Nephron progenitor cell (in vitro differentiated cells): Measurements from ENCODE around the gene PKMYT1.
"Not testable (repeated sequence)": the region's sequence is repeated elsewhere in the genome, so short reads cannot be mapped to it uniquely, and the experiment has no call there.

Experiments used
- DNase-seq: peaks from one replicate; pipeline ENCODE4 v3.0.0; 2021
- H3K27ac Mint-ChIP-seq: 2 replicates; pipeline ENCODE4 v1.8.0; 2021; ENCODE audit warnings: mild to moderate bottlenecking, moderate library complexity, mixed read lengths
- H3K27me3 Mint-ChIP-seq: 2 replicates; pipeline ENCODE4 v1.8.0; 2021; ENCODE audit warnings: mild to moderate bottlenecking, low read depth, mixed read lengths; ENCODE audit not compliant: poor library complexity
- H3K36me3 Mint-ChIP-seq: 2 replicates; pipeline ENCODE4 v1.8.0; 2021; ENCODE audit warnings: low read depth, mixed read lengths
- H3K4me1 Mint-ChIP-seq: 2 replicates; pipeline ENCODE4 v1.8.0; 2021; ENCODE audit warnings: mixed read lengths
- H3K4me3 Mint-ChIP-seq: 2 replicates; pipeline ENCODE4 v1.8.0; 2021; ENCODE audit warnings: mild to moderate bottlenecking, moderate library complexity, mixed read lengths
- H3K9me3 Mint-ChIP-seq: 2 replicates; pipeline ENCODE4 v1.8.0; 2021; ENCODE audit warnings: mild to moderate bottlenecking, moderate library complexity, mixed read lengths
- CTCF ChIP-seq: fragments of 200-600 bp; sonication (generic); IDR thresholded peaks from 2 replicates; pipeline ENCODE4 v1.5.0; 2021; ENCODE audit warnings: antibody characterized with exemption

Gene PKMYT1

GRCh38 chr16:2929693-2930092, 50.6 kb downstream of the PKMYT1 start:
- no peak for DNase-seq
- H3K36me3 Mint-ChIP-seq, result peaks cover 7% of the 10 kb centered on the region
- no peak for TF ChIP-seq CTCF
- H3K4me3 Mint-ChIP-seq, result no peak overlapping the region
- H3K9me3 Mint-ChIP-seq, result no peaks in the 10 kb centered on the region
- peaks cover 5% of the 10 kb centered on the region for H3K4me1 Mint-ChIP-seq
- H3K27ac Mint-ChIP-seq, result no peak overlapping the region
- peaks cover 8% of the 10 kb centered on the region for H3K27me3 Mint-ChIP-seq

- Mint-ChIP-seq H3K36me3 (no peaks in the 10 kb centered on the region), H3K27ac (no peak overlapping the region), H3K9me3 (no peaks in the 10 kb centered on the region), H3K4me1 (peaks cover 5% of the 10 kb centered on the region), H3K27me3 (peaks cover 8% of the 10 kb centered on the region), H3K4me3 (no peak overlapping the region)
- DNase-seq, result no peak
- no peak for TF ChIP-seq CTCF
Observed at GRCh38 chr16:2928796-2929195, 51.5 kb downstream of the PKMYT1 start.

GRCh38 chr16:2928151-2928550, 52.1 kb downstream of the PKMYT1 start:
- H3K4me3 Mint-ChIP-seq, H3K36me3 Mint-ChIP-seq, H3K4me1 Mint-ChIP-seq, H3K27me3 Mint-ChIP-seq, H3K27ac Mint-ChIP-seq, DNase-seq, H3K9me3 Mint-ChIP-seq: not testable (repeated sequence)

GRCh38 chr16:2927010-2927646, 53.1 kb downstream of the PKMYT1 start:
- Mint-ChIP-seq H3K4me1 (peaks cover 11% of the 10 kb centered on the region), H3K27me3 (peaks cover 8% of the 10 kb centered on the region), H3K27ac (no peak overlapping the region), H3K9me3 (no peaks in the 10 kb centered on the region), H3K36me3 (peaks cover 8% of the 10 kb centered on the region), H3K4me3 (no peak overlapping the region)
- TF ChIP-seq CTCF, result peak; percentile 98
- DNase-seq, result peak; percentile 87

GRCh38 chr16:2926650-2926999, 53.6 kb downstream of the PKMYT1 start:
- TF ChIP-seq CTCF, result no peak
- Mint-ChIP-seq H3K4me1 (peaks cover 11% of the 10 kb centered on the region), H3K27ac (no peak overlapping the region), H3K36me3 (peaks cover 12% of the 10 kb centered on the region), H3K4me3 (no peak overlapping the region), H3K27me3 (peaks cover 8% of the 10 kb centered on the region), H3K9me3 (no peaks in the 10 kb centered on the region)
- no peak for DNase-seq

- Mint-ChIP-seq H3K4me1 (peaks cover 11% of the 10 kb centered on the region), H3K27me3 (peaks cover 10% of the 10 kb centered on the region), H3K4me3 (peak overlapping the region; percentile 2), H3K9me3 (no peaks in the 10 kb centered on the region), H3K36me3 (peaks cover 12% of the 10 kb centered on the region), H3K27ac (no peak overlapping the region)
- TF ChIP-seq CTCF, result no peak
- no peak for DNase-seq
Observed at GRCh38 chr16:2925951-2926649, 54.1 kb downstream of the PKMYT1 start.
